GM23338 (cell line): ENCODE results near the gene LYZL1. TPM values are rescaled to one million over a fixed set of nuclear protein-coding genes. Genes with fewer than 3 reads are reported as not detected.

Experiments used
- ATAC-seq: fragments of 200-7000 bp; cut with Tn5 transposase; 3 replicates; pipeline ENCODE4 v1.9.1; 2020
- DNase-seq: peaks from one replicate; pipeline ENCODE4 v3.0.0-alpha.2; 2015; ENCODE audit warnings: low spot score
- H2AFZ ChIP-seq: fragments of 200-600 bp; sonication (generic); 2 replicates; pipeline ENCODE4 v1.8.0; 2016; ENCODE audit warnings: antibody characterized with exemption, mild to moderate bottlenecking, moderate library complexity
- H3F3A ChIP-seq: fragments of 200-600 bp; sonication (generic); replicated peaks from 2 replicates; pipeline ENCODE4 v1.8.0; 2017; ENCODE audit warnings: antibody characterized with exemption, mixed run types, low read depth
- H3K27ac ChIP-seq: fragments of 200-600 bp; sonication (generic); 2 replicates; pipeline ENCODE4 v1.6.1; 2016; ENCODE audit warnings: low read depth
- H3K27me3 ChIP-seq: fragments of 200-600 bp; sonication (generic); 2 replicates; pipeline ENCODE4 v1.8.0; 2016; ENCODE audit warnings: mild to moderate bottlenecking, mixed run types, moderate library complexity; ENCODE audit not compliant: insufficient read depth
- H3K36me3 ChIP-seq: fragments of 200-600 bp; sonication (generic); 2 replicates; pipeline ENCODE4 v1.8.0; 2016; ENCODE audit warnings: mild to moderate bottlenecking; ENCODE audit not compliant: insufficient read depth
- H3K4me1 ChIP-seq: fragments of 200-600 bp; sonication (generic); 2 replicates; pipeline ENCODE4 v1.8.0; 2016; ENCODE audit warnings: mild to moderate bottlenecking, moderate library complexity; ENCODE audit not compliant: insufficient read depth
- H3K4me2 ChIP-seq: fragments of 200-600 bp; sonication (generic); 2 replicates; pipeline ENCODE4 v1.7.1; 2017; ENCODE audit warnings: mixed run types
- H3K4me3 ChIP-seq: fragments of 200-600 bp; sonication (generic); 2 replicates; pipeline ENCODE4 v1.6.1; 2016; ENCODE audit warnings: mixed run types
- H3K79me2 ChIP-seq: fragments of 200-600 bp; sonication (generic); replicated peaks from 2 replicates; pipeline ENCODE4 v1.8.0; 2017; ENCODE audit warnings: mild to moderate bottlenecking; ENCODE audit not compliant: insufficient read depth
- H3K9me2 ChIP-seq: fragments of 200-600 bp; sonication (generic); 2 replicates; pipeline ENCODE4 v1.8.0; 2017; ENCODE audit not compliant: insufficient read depth
- H4K20me1 ChIP-seq: fragments of 200-600 bp; sonication (generic); replicated peaks from 2 replicates; pipeline ENCODE4 v1.8.0; 2017; ENCODE audit warnings: mild to moderate bottlenecking; ENCODE audit not compliant: insufficient read depth
- H3K27ac Mint-ChIP-seq: 2 replicates; pipeline ENCODE4 v1.8.0; 2020; ENCODE audit warnings: inconsistent platforms, mild to moderate bottlenecking, moderate library complexity, mixed read lengths
- H3K27me3 Mint-ChIP-seq: 3 replicates; pipeline ENCODE4 v1.8.0; 2022; ENCODE audit warnings: low read depth, mild to moderate bottlenecking, moderate library complexity, mixed read lengths, inconsistent platforms; ENCODE audit not compliant: insufficient read depth, poor library complexity
- H3K36me3 Mint-ChIP-seq: 3 replicates; pipeline ENCODE4 v1.8.0; 2021; ENCODE audit warnings: low read depth, mild to moderate bottlenecking, inconsistent platforms, moderate library complexity, mixed read lengths
- H3K4me1 Mint-ChIP-seq: 3 replicates; pipeline ENCODE4 v1.8.0; 2020; ENCODE audit warnings: mild to moderate bottlenecking, inconsistent platforms, mixed read lengths
- H3K4me3 Mint-ChIP-seq: 3 replicates; pipeline ENCODE4 v1.8.0; 2021; ENCODE audit warnings: moderate library complexity, mild to moderate bottlenecking, inconsistent platforms, mixed read lengths
- H3K9me3 Mint-ChIP-seq: 3 replicates; pipeline ENCODE4 v1.8.0; 2020; ENCODE audit warnings: moderate library complexity, mild to moderate bottlenecking, inconsistent platforms, mixed read lengths
- CREB1 ChIP-seq: fragments of 250-450 bp; sonication (Bioruptor Pico); IDR thresholded peaks from 2 replicates; pipeline ENCODE4 v1.5.0; 2020; ENCODE audit warnings: low read depth, mild to moderate bottlenecking, moderate library complexity
- CTCF ChIP-seq, 2 experiments: fragments of 200-600 bp in 1 of 2; sonication (generic) in 1 of 2; conservative IDR thresholded peaks; 2 replicates each; pipeline versions ENCODE4 v1.5.1 to v1.6.1; 2016 to 2017; ENCODE audit warnings: antibody characterized with exemption in 2 of 2, low read depth in 2 of 2, mild to moderate bottlenecking in 2 of 2, moderate library complexity in 1 of 2
- EZH2phosphoT487 ChIP-seq: fragments of 200-600 bp; sonication (generic); IDR thresholded peaks from one replicate; pipeline ENCODE4 v1.8.1; 2018; ENCODE audit warnings: antibody characterized with exemption; ENCODE audit not compliant: unreplicated experiment
- JUNB ChIP-seq: IDR thresholded peaks from one replicate; pipeline ENCODE4 v1.6.1; 2016; ENCODE audit warnings: antibody characterized with exemption; ENCODE audit not compliant: unreplicated experiment
- NANOG ChIP-seq: IDR thresholded peaks from 2 replicates; pipeline ENCODE4 v1.6.1; 2016; ENCODE audit warnings: antibody characterized with exemption, borderline replicate concordance
- POLR2AphosphoS5 ChIP-seq: IDR thresholded peaks from 2 replicates; pipeline ENCODE4 v1.6.1; 2016; ENCODE audit warnings: antibody characterized with exemption, low read depth
- STAT1 ChIP-seq: IDR thresholded peaks from one replicate; pipeline ENCODE4 v1.6.1; 2016; ENCODE audit warnings: antibody characterized with exemption; ENCODE audit not compliant: unreplicated experiment
- ZNF331 ChIP-seq: fragments of 250-450 bp; sonication (Bioruptor Pico); IDR thresholded peaks from 2 replicates; pipeline ENCODE4 v1.5.0; 2020; ENCODE audit warnings: low read depth, mild to moderate bottlenecking, moderate library complexity
- polyA plus RNA-seq: library from polyadenylated mRNA; unstranded; fragments of >200 nt; fragmentation: Nextera tagmentation; extraction: Ambion mirVana; gene quantifications from 2 replicates; pipeline ENCODE4 v1.2.1, GENCODE V29; 2016
- total RNA-seq: library from RNA; depleted of rRNA; stranded (reverse); fragments of >200 nt; shearing (Covaris generic); gene quantifications from 2 replicates; pipeline ENCODE4 v1.2.3, GENCODE V29; 2014
- TF ChIP-seq, protein P1 (sequence below): IDR thresholded peaks from one replicate; pipeline ENCODE4 v1.6.1; 2018; ENCODE audit warnings: antibody characterized with exemption; ENCODE audit not compliant: unreplicated experiment
- TF ChIP-seq, protein P2 (sequence below): fragments of 250-450 bp; sonication (Bioruptor Pico); IDR thresholded peaks from 2 replicates; pipeline ENCODE4 v1.5.0; 2020; ENCODE audit warnings: mild to moderate bottlenecking, moderate library complexity
- TF ChIP-seq, protein P3 (sequence below): IDR thresholded peaks from 2 replicates; pipeline ENCODE4 v1.6.1; 2016; ENCODE audit warnings: antibody characterized with exemption

The LYZL1 gene
- total and polyA plus RNA-seq, 2 experiments from 2014 or later, result not detected

DNA sequence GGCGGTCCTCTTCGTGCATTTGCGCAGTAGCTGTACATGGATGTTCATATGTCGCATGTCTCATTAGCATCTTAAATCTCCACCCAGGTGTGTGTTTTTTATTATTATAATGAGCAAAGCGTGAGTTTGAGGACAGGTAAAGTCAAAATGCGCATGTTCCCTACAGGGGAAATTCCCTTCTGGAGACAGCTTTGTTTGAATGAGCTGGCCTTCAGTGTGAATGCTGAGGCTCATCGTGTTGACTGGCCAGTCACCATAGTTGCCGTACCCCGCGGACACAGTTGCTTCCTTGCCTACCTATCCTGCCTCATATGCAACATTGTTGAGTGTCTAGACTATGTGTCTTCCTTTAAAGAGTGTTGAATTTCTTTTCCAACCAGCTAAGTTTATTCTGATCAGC, 13.6 kb downstream of the LYZL1 start (continued):
- TF ChIP-seq STAT1 (no peak), POLR2AphosphoS5 (no peak), ZNF331 (no peak), JUNB (no peak), CREB1 (CRISPR knock-in tag) (no peak)
- TF ChIP-seq, protein P1, sequence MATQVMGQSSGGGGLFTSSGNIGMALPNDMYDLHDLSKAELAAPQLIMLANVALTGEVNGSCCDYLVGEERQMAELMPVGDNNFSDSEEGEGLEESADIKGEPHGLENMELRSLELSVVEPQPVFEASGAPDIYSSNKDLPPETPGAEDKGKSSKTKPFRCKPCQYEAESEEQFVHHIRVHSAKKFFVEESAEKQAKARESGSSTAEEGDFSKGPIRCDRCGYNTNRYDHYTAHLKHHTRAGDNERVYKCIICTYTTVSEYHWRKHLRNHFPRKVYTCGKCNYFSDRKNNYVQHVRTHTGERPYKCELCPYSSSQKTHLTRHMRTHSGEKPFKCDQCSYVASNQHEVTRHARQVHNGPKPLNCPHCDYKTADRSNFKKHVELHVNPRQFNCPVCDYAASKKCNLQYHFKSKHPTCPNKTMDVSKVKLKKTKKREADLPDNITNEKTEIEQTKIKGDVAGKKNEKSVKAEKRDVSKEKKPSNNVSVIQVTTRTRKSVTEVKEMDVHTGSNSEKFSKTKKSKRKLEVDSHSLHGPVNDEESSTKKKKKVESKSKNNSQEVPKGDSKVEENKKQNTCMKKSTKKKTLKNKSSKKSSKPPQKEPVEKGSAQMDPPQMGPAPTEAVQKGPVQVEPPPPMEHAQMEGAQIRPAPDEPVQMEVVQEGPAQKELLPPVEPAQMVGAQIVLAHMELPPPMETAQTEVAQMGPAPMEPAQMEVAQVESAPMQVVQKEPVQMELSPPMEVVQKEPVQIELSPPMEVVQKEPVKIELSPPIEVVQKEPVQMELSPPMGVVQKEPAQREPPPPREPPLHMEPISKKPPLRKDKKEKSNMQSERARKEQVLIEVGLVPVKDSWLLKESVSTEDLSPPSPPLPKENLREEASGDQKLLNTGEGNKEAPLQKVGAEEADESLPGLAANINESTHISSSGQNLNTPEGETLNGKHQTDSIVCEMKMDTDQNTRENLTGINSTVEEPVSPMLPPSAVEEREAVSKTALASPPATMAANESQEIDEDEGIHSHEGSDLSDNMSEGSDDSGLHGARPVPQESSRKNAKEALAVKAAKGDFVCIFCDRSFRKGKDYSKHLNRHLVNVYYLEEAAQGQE, result no peak

- Histone ChIP-seq H3K4me2 (no peak overlapping the region), H2AFZ (no peak overlapping the region), H3K79me2 (no peaks in the 10 kb centered on the region), H4K20me1 (no peaks in the 10 kb centered on the region), H3K4me3 (no peak overlapping the region), H3F3A (no peaks in the 10 kb centered on the region), H3K27ac (no peak overlapping the region), H3K9me2 (no peaks in the 10 kb centered on the region), H3K27me3 (no peaks in the 10 kb centered on the region), H3K36me3 (peaks cover 5% of the 10 kb centered on the region; the same call in 1 of the 2 replicates), H3K4me1 (no peaks in the 10 kb centered on the region)
- TF ChIP-seq CTCF (conservative IDR thresholded peaks at IDR 0.05; ENCODE audit: low read depth in 2 of 2) (peak; percentile 85 to 87), JUNB (no peak), NANOG (no peak), EZH2phosphoT487 (no peak), CREB1 (CRISPR knock-in tag) (no peak), POLR2AphosphoS5 (no peak)
- TF ChIP-seq, protein P2, sequence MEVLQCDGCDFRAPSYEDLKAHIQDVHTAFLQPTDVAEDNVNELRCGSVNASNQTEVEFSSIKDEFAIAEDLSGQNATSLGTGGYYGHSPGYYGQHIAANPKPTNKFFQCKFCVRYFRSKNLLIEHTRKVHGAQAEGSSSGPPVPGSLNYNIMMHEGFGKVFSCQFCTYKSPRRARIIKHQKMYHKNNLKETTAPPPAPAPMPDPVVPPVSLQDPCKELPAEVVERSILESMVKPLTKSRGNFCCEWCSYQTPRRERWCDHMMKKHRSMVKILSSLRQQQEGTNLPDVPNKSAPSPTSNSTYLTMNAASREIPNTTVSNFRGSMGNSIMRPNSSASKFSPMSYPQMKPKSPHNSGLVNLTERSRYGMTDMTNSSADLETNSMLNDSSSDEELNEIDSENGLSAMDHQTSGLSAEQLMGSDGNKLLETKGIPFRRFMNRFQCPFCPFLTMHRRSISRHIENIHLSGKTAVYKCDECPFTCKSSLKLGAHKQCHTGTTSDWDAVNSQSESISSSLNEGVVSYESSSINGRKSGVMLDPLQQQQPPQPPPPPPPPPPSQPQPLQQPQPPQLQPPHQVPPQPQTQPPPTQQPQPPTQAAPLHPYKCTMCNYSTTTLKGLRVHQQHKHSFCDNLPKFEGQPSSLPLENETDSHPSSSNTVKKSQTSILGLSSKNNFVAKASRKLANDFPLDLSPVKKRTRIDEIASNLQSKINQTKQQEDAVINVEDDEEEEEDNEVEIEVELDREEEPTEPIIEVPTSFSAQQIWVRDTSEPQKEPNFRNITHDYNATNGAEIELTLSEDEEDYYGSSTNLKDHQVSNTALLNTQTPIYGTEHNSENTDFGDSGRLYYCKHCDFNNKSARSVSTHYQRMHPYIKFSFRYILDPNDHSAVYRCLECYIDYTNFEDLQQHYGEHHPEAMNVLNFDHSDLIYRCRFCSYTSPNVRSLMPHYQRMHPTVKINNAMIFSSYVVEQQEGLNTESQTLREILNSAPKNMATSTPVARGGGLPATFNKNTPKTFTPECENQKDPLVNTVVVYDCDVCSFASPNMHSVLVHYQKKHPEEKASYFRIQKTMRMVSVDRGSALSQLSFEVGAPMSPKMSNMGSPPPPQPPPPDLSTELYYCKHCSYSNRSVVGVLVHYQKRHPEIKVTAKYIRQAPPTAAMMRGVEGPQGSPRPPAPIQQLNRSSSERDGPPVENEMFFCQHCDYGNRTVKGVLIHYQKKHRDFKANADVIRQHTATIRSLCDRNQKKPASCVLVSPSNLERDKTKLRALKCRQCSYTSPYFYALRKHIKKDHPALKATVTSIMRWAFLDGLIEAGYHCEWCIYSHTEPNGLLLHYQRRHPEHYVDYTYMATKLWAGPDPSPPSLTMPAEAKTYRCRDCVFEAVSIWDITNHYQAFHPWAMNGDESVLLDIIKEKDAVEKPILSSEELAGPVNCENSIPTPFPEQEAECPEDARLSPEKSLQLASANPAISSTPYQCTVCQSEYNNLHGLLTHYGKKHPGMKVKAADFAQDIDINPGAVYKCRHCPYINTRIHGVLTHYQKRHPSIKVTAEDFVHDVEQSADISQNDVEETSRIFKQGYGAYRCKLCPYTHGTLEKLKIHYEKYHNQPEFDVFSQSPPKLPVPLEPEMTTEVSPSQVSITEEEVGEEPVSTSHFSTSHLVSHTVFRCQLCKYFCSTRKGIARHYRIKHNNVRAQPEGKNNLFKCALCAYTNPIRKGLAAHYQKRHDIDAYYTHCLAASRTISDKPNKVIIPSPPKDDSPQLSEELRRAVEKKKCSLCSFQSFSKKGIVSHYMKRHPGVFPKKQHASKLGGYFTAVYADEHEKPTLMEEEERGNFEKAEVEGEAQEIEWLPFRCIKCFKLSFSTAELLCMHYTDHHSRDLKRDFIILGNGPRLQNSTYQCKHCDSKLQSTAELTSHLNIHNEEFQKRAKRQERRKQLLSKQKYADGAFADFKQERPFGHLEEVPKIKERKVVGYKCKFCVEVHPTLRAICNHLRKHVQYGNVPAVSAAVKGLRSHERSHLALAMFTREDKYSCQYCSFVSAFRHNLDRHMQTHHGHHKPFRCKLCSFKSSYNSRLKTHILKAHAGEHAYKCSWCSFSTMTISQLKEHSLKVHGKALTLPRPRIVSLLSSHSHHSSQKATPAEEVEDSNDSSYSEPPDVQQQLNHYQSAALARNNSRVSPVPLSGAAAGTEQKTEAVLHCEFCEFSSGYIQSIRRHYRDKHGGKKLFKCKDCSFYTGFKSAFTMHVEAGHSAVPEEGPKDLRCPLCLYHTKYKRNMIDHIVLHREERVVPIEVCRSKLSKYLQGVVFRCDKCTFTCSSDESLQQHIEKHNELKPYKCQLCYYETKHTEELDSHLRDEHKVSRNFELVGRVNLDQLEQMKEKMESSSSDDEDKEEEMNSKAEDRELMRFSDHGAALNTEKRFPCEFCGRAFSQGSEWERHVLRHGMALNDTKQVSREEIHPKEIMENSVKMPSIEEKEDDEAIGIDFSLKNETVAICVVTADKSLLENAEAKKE, result no peak
- TF ChIP-seq, protein P3, sequence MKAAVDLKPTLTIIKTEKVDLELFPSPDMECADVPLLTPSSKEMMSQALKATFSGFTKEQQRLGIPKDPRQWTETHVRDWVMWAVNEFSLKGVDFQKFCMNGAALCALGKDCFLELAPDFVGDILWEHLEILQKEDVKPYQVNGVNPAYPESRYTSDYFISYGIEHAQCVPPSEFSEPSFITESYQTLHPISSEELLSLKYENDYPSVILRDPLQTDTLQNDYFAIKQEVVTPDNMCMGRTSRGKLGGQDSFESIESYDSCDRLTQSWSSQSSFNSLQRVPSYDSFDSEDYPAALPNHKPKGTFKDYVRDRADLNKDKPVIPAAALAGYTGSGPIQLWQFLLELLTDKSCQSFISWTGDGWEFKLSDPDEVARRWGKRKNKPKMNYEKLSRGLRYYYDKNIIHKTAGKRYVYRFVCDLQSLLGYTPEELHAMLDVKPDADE, result no peak
- Mint-ChIP-seq H3K4me3 (no peak overlapping the region), H3K27me3 (peaks cover 4% of the 10 kb centered on the region), H3K4me1 (peaks cover 13% of the 10 kb centered on the region), H3K36me3 (peaks cover 26% of the 10 kb centered on the region), H3K27ac (no peak overlapping the region), H3K9me3 (peaks cover 33% of the 10 kb centered on the region)
- ATAC-seq (peak; percentile 80), DNase-seq (peak; percentile 85)
These were observed 15.6 kb downstream of the LYZL1 start for GRCh38 chr10:29304264-29304994.
